ENCODE data around the gene SLC16A1. TPM values are rescaled to one million over a fixed set of nuclear protein-coding genes. Genes with fewer than 3 reads are reported as not detected.

Gene SLC16A1
- total and polyA plus RNA-seq, 2 experiments from 2014 or later: 231 to 593 TPM

- Mint-ChIP-seq H3K9me3 (no peaks in the 10 kb centered on the region), H3K27ac (peak overlapping the region; percentile 86), H3K4me1 (peaks cover 55% of the 10 kb centered on the region), H3K4me3 (peak overlapping the region; percentile 20; the same call in 2 of the 3 replicates), H3K27me3 (ENCODE audit: insufficient read depth, low read depth, poor library complexity) (peaks cover 20% of the 10 kb centered on the region), H3K36me3 (ENCODE audit: low read depth) (peaks cover 14% of the 10 kb centered on the region; the same call in 2 of the 3 replicates)
- H3K36me3 ChIP-seq (ENCODE audit: insufficient read depth): no peaks in the 10 kb centered on the region; the same call in 1 of the 2 replicates
- no peaks in the 10 kb centered on the region for H3K9me2 ChIP-seq (ENCODE audit: insufficient read depth)
- H3K27ac ChIP-seq (ENCODE audit: low read depth): peak overlapping the region; percentile 74
- peak overlapping the region; percentile 18 for H3K4me2 ChIP-seq
- no peaks in the 10 kb centered on the region for H4K20me1 ChIP-seq (replicated peaks; ENCODE audit: insufficient read depth)
- peak; percentile 42 for DNase-seq (ENCODE audit: low spot score)
- H2AFZ ChIP-seq: no peak overlapping the region
- no peaks in the 10 kb centered on the region for H3K27me3 ChIP-seq (ENCODE audit: insufficient read depth)
- H3K79me2 ChIP-seq (replicated peaks; ENCODE audit: insufficient read depth): no peaks in the 10 kb centered on the region
- no peak for TF ChIP-seq NANOG (IDR thresholded peaks at IDR 0.05; ENCODE audit: borderline replicate concordance)
- TF ChIP-seq EZH2 (IDR thresholded peaks at IDR 0.05; ENCODE audit: low read depth, unreplicated experiment): no peak
- no peak for TF ChIP-seq ETS1 (IDR thresholded peaks at IDR 0.05)
- TF ChIP-seq EZH2phosphoT487 (IDR thresholded peaks at IDR 0.05; ENCODE audit: unreplicated experiment): no peak
- TF ChIP-seq POLR2AphosphoS5 (IDR thresholded peaks at IDR 0.05; ENCODE audit: low read depth): no peak; the same call in 1 of the 2 replicates
- TF ChIP-seq CREB1 (CRISPR knock-in tag; IDR thresholded peaks at IDR 0.05; ENCODE audit: low read depth): no peak
- TF ChIP-seq ZNF331 (CRISPR knock-in tag; IDR thresholded peaks at IDR 0.05; ENCODE audit: low read depth): no peak
- no peak for TF ChIP-seq JUNB (IDR thresholded peaks at IDR 0.05; ENCODE audit: unreplicated experiment)
- TF ChIP-seq ZNF114 (CRISPR knock-in tag; IDR thresholded peaks at IDR 0.05): no peak
- H3K4me3 ChIP-seq: no peak overlapping the region
- peaks cover 12% of the 10 kb centered on the region for H3F3A ChIP-seq (replicated peaks; ENCODE audit: low read depth)
- H3K4me1 ChIP-seq (ENCODE audit: insufficient read depth): peaks cover 57% of the 10 kb centered on the region
- ATAC-seq: peak; percentile 50
These were observed 50.4 kb downstream of the SLC16A1 start for GRCh38 chr1:112905395-112906149.

- peak overlapping the region; percentile 74 for H3K27ac ChIP-seq (ENCODE audit: low read depth)
- peak overlapping the region; percentile 18 for H3K4me2 ChIP-seq
- peaks cover 7% of the 10 kb centered on the region; the same call in 1 of the 2 replicates for H3F3A ChIP-seq (replicated peaks; ENCODE audit: low read depth)
- H3K9me2 ChIP-seq (ENCODE audit: insufficient read depth): no peaks in the 10 kb centered on the region
- peak overlapping the region; percentile 6; the same call in 2 of the 3 replicates for H3K4me3 Mint-ChIP-seq
- no peaks in the 10 kb centered on the region for H3K79me2 ChIP-seq (replicated peaks; ENCODE audit: insufficient read depth)
- H4K20me1 ChIP-seq (replicated peaks; ENCODE audit: insufficient read depth): no peaks in the 10 kb centered on the region
- H3K9me3 Mint-ChIP-seq: peaks cover 5% of the 10 kb centered on the region
- no peak overlapping the region for H3K4me3 ChIP-seq
- H3K27me3 ChIP-seq (ENCODE audit: insufficient read depth): no peaks in the 10 kb centered on the region
- H3K36me3 ChIP-seq (ENCODE audit: insufficient read depth): no peaks in the 10 kb centered on the region; the same call in 1 of the 2 replicates
- H3K4me1 ChIP-seq (ENCODE audit: insufficient read depth): peaks cover 49% of the 10 kb centered on the region
- peak; percentile 62 for DNase-seq (ENCODE audit: low spot score)
- peak; percentile 67 for ATAC-seq
- peak overlapping the region; percentile 54 for H3K27ac Mint-ChIP-seq
- no peak overlapping the region for H2AFZ ChIP-seq
- H3K36me3 Mint-ChIP-seq (ENCODE audit: low read depth): peaks cover 11% of the 10 kb centered on the region; the same call in 2 of the 3 replicates
- peaks cover 49% of the 10 kb centered on the region for H3K4me1 Mint-ChIP-seq
- H3K27me3 Mint-ChIP-seq (ENCODE audit: insufficient read depth, low read depth, poor library complexity): peaks cover 18% of the 10 kb centered on the region
- no peak for TF ChIP-seq ZNF114 (CRISPR knock-in tag; IDR thresholded peaks at IDR 0.05)
- TF ChIP-seq CTCF (conservative IDR thresholded peaks at IDR 0.05; ENCODE audit: low read depth in 2 of 2): no peak
- TF ChIP-seq JUNB (IDR thresholded peaks at IDR 0.05; ENCODE audit: unreplicated experiment): no peak
- TF ChIP-seq EZH2phosphoT487 (IDR thresholded peaks at IDR 0.05; ENCODE audit: unreplicated experiment): no peak
- no peak for TF ChIP-seq ZNF331 (CRISPR knock-in tag; IDR thresholded peaks at IDR 0.05; ENCODE audit: low read depth)
- TF ChIP-seq EZH2 (IDR thresholded peaks at IDR 0.05; ENCODE audit: low read depth, unreplicated experiment): no peak
- no peak for TF ChIP-seq STAT1 (IDR thresholded peaks at IDR 0.05; ENCODE audit: unreplicated experiment)
- no peak for TF ChIP-seq REST (IDR thresholded peaks at IDR 0.05; ENCODE audit: unreplicated experiment)
These were observed 51.1 kb downstream of the SLC16A1 start for GRCh38 chr1:112904831-112905261.

All from GM23338 (cell line).